Measurements from ENCODE around the gene MED25. TPM values are rescaled to one million over a fixed set of nuclear protein-coding genes. Genes with fewer than 3 reads are reported as not detected.

The MED25 gene
- total and polyA plus RNA-seq, 2 experiments from 2014 or later = 45.6 to 58.6 TPM

- H4K20me1 ChIP-seq (replicated peaks; ENCODE audit: insufficient read depth) = no peaks in the 10 kb centered on the region
- H3K36me3 Mint-ChIP-seq (ENCODE audit: low read depth) = peaks cover 10% of the 10 kb centered on the region
- peaks cover 25% of the 10 kb centered on the region for H3K79me2 ChIP-seq (replicated peaks; ENCODE audit: insufficient read depth)
- peak overlapping the region; percentile 88 for H3K27ac ChIP-seq (ENCODE audit: low read depth)
- TF ChIP-seq STAT1 (IDR thresholded peaks at IDR 0.05; ENCODE audit: unreplicated experiment) = no peak
- no peak for TF ChIP-seq JUNB (IDR thresholded peaks at IDR 0.05; ENCODE audit: unreplicated experiment)
- no peak for TF ChIP-seq EZH2 (IDR thresholded peaks at IDR 0.05; ENCODE audit: low read depth, unreplicated experiment)
- TF ChIP-seq POLR2AphosphoS5 (IDR thresholded peaks at IDR 0.05; ENCODE audit: low read depth) = no peak
- TF ChIP-seq CREB1 (CRISPR knock-in tag; IDR thresholded peaks at IDR 0.05; ENCODE audit: low read depth) = no peak
- TF ChIP-seq NANOG (IDR thresholded peaks at IDR 0.05; ENCODE audit: borderline replicate concordance) = no peak
- TF ChIP-seq ZNF114 (CRISPR knock-in tag; IDR thresholded peaks at IDR 0.05) = no peak
- no peak for TF ChIP-seq CTCF (conservative IDR thresholded peaks at IDR 0.05; ENCODE audit: low read depth in 2 of 2)
- TF ChIP-seq REST (IDR thresholded peaks at IDR 0.05; ENCODE audit: unreplicated experiment) = no peak
- TF ChIP-seq ZNF331 (CRISPR knock-in tag; IDR thresholded peaks at IDR 0.05; ENCODE audit: low read depth) = no peak
- no peak for TF ChIP-seq ZNF462 (CRISPR knock-in tag; IDR thresholded peaks at IDR 0.05)
- H3K9me3 Mint-ChIP-seq = no peaks in the 10 kb centered on the region
- H3K4me3 Mint-ChIP-seq = peak overlapping the region; percentile 97
- H3K27me3 ChIP-seq (ENCODE audit: insufficient read depth) = no peaks in the 10 kb centered on the region
- peaks cover 4% of the 10 kb centered on the region; the same call in 1 of the 2 replicates for H3K4me1 ChIP-seq (ENCODE audit: insufficient read depth)
- peak overlapping the region; percentile 84 for H2AFZ ChIP-seq
- H3K27ac Mint-ChIP-seq = peak overlapping the region; percentile 100
- DNase-seq (ENCODE audit: low spot score) = no peak
- peaks cover 15% of the 10 kb centered on the region for H3K27me3 Mint-ChIP-seq (ENCODE audit: insufficient read depth, low read depth, poor library complexity)
- ATAC-seq = peak; percentile 6
- no peaks in the 10 kb centered on the region; the same call in 1 of the 2 replicates for H3F3A ChIP-seq (replicated peaks; ENCODE audit: low read depth)
- H3K9me2 ChIP-seq (ENCODE audit: insufficient read depth) = no peaks in the 10 kb centered on the region
- H3K4me2 ChIP-seq = peak overlapping the region; percentile 95
- H3K36me3 ChIP-seq (ENCODE audit: insufficient read depth) = peaks cover 3% of the 10 kb centered on the region; the same call in 1 of the 2 replicates
- H3K4me1 Mint-ChIP-seq = peaks cover 11% of the 10 kb centered on the region
- H3K4me3 ChIP-seq = peak overlapping the region; percentile 98
Observed at GRCh38 chr19:49818649-49819370, 721 bp downstream of the MED25 start.

All from GM23338 (cell line).